ENCODE data around the gene THAP10.

- TF ChIP-seq CTCF (IDR thresholded peaks at IDR 0.05; ENCODE audit: insufficient read depth, low read depth, low read length) (no peak), EZH2 (IDR thresholded peaks at IDR 0.05; ENCODE audit: insufficient read depth, low read length) (no peak)
Observed at GRCh38 chr15:70873232-70874054, 18.8 kb downstream of the THAP10 start.
